Measurements from ENCODE around the gene TEX54. TPM values are rescaled to one million over a fixed set of nuclear protein-coding genes. Genes with fewer than 3 reads are reported as not detected.

TEX54 gene
- total and polyA plus RNA-seq, 2 of the 13 experiments (the other 11 are each of a cell fraction or from before 2014, with no cell fraction given) = not detected

GRCh38 chr11:62831520-62832335, 913 bp downstream of the TEX54 start, which contains the start of gene STX5 (continued):
- no peak for TF ChIP-seq TRAFD1 (CRISPR knock-in tag; IDR thresholded peaks at IDR 0.05; ENCODE audit: borderline replicate concordance)
- no peak for TF ChIP-seq MXD3 (CRISPR knock-in tag; IDR thresholded peaks at IDR 0.05)
- 0 out of 2 replicates have a peak, but pooled peaks have one; percentile 56 for TF ChIP-seq ZNF383 (CRISPR knock-in tag; IDR thresholded peaks at IDR 0.05; ENCODE audit: borderline replicate concordance)
- peak; percentile 79 to 88 for TF ChIP-seq POLR2A (IDR thresholded peaks at IDR 0.05; ENCODE audit: insufficient read depth in 1 of 2, low read depth in 2 of 2, low read length in 2 of 2)
- no peak for TF ChIP-seq ZNF407 (CRISPR knock-in tag; IDR thresholded peaks at IDR 0.05; ENCODE audit: not compliant biosample characterization)
- no peak for TF ChIP-seq MXD1 (CRISPR knock-in tag; IDR thresholded peaks at IDR 0.05)
- peak; percentile 77 for TF ChIP-seq GMEB1 (CRISPR knock-in tag; IDR thresholded peaks at IDR 0.05; ENCODE audit: borderline replicate concordance)
- 0 out of 2 replicates have a peak, but pooled peaks have one; percentile 67 for TF ChIP-seq KMT2A (CRISPR knock-in tag; IDR thresholded peaks at IDR 0.05)
- TF ChIP-seq ZC3H13 (CRISPR knock-in tag; IDR thresholded peaks at IDR 0.05) = 0 out of 2 replicates have a peak, but pooled peaks have one; percentile 21
- no peak for TF ChIP-seq ZNF264 (CRISPR knock-in tag; IDR thresholded peaks at IDR 0.05)
- peak; percentile 27; the same call in 1 of the 2 replicates for TF ChIP-seq BCL6 (CRISPR knock-in tag; IDR thresholded peaks at IDR 0.05)
- no peak for TF ChIP-seq RXRA (CRISPR knock-in tag; IDR thresholded peaks at IDR 0.05)
- TF ChIP-seq STAT5B (CRISPR knock-in tag; IDR thresholded peaks at IDR 0.05) = no peak
